Measurements from ENCODE around the gene DDAH1. TPM values are rescaled to one million over a fixed set of nuclear protein-coding genes. Genes with fewer than 3 reads are reported as not detected.
"Not testable (repeated sequence)": the region's sequence is repeated elsewhere in the genome, so short reads cannot be mapped to it uniquely, and the experiment has no call there.

The DDAH1 gene
- total RNA-seq, 1 experiment from 2014 or later: 0.15 TPM

DNA sequence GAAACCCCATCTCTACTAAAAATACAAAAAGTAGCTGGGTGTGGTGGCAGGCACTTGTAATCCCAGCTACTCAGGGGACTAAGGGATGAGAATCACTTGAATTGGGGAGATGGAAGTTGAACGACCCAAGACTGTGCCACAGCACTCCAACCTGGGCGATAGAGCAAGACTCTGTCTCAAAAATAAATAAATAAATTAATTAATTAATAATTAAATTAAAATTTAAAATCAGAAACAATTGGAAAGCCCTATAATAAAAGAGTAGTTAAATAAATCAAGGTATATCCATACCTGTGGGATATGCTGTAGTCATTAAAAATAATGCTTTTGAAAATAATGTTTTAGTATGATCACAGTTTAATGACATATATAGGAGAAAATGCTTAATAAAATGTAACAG, 15.6 kb upstream of the DDAH1 start:
- DNase-seq: no peak
- H3K9ac ChIP-seq (ENCODE audit: low read length): no peak overlapping the region
- H3K4me1 ChIP-seq (ENCODE audit: low read length): no peaks in the 10 kb centered on the region
- H3K4me2 ChIP-seq (ENCODE audit: low read depth, low read length, poor library complexity, severe bottlenecking): no peak overlapping the region
- H3K27me3 ChIP-seq (ENCODE audit: low read length): no peaks in the 10 kb centered on the region
- H3K36me3 ChIP-seq (ENCODE audit: insufficient read depth, low read length): no peaks in the 10 kb centered on the region
- H3K79me2 ChIP-seq (ENCODE audit: low read length): no peaks in the 10 kb centered on the region
- H4K20me1 ChIP-seq (ENCODE audit: insufficient read depth, low read depth, low read length): no peaks in the 10 kb centered on the region
- no peak overlapping the region for H3K4me3 ChIP-seq (ENCODE audit: low read length)
- H3K9me2 ChIP-seq (replicated peaks; ENCODE audit: insufficient read depth, low read length): no peaks in the 10 kb centered on the region
- no peak overlapping the region for H3K27ac ChIP-seq (ENCODE audit: low read length)
- no peaks in the 10 kb centered on the region for H3K9me3 ChIP-seq (ENCODE audit: low read length)
- H2AFZ ChIP-seq (ENCODE audit: low read length): no peak overlapping the region

DNA sequence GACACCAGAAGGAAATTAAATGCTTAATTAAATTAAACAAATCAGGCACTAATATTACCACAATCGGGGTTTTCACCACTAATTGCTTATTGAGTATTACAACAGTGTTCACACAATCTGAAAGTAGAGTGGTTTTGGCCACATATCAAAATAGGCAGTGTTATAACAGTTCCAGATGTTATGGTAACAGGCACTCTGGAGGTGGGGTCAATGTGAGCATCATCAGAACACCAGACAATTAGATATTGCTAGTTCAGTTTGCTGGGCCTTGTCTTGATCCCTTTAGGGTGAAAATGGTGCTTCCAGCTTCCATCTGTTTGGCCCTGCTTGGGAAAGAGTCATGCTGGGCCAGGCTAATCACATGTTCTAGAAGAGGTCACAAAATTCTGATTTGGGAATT, 14.5 kb upstream of the DDAH1 start:
- DNase-seq: no peak
- Histone ChIP-seq H3K79me2 (ENCODE audit: low read length) (no peaks in the 10 kb centered on the region), H3K4me2 (ENCODE audit: low read depth, low read length, poor library complexity, severe bottlenecking) (no peak overlapping the region), H3K27ac (ENCODE audit: low read length) (no peak overlapping the region), H3K4me1 (ENCODE audit: low read length) (no peaks in the 10 kb centered on the region), H2AFZ (ENCODE audit: low read length) (no peak overlapping the region), H3K4me3 (ENCODE audit: low read length) (no peak overlapping the region), H3K27me3 (ENCODE audit: low read length) (no peaks in the 10 kb centered on the region), H3K9me3 (ENCODE audit: low read length) (no peaks in the 10 kb centered on the region), H3K9ac (ENCODE audit: low read length) (no peak overlapping the region), H3K36me3 (ENCODE audit: insufficient read depth, low read length) (no peaks in the 10 kb centered on the region), H4K20me1 (ENCODE audit: insufficient read depth, low read depth, low read length) (no peaks in the 10 kb centered on the region), H3K9me2 (replicated peaks; ENCODE audit: insufficient read depth, low read length) (no peaks in the 10 kb centered on the region)

DNA sequence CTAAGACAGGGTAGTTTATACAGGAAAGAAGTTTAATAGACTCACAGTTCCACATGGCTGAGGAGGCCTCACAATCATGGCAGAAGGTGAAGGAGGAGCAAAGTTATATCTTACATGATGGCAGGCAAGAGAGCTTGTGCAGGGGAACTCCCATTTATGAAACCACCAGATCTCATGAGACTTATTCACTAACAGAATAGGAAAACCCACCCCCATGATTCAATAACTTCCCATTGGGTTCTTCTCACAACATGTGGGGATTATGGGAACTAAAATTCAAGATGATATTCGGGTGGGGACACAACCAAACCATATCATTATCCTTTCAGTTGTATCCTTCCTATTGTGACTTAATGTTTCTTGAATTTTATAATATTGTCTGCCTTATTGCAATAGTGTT, 13.4 kb upstream of the DDAH1 start:
- H3K27ac ChIP-seq (ENCODE audit: low read length): no peak overlapping the region
- H3K4me3 ChIP-seq (ENCODE audit: low read length): no peak overlapping the region
- no peaks in the 10 kb centered on the region for H4K20me1 ChIP-seq (ENCODE audit: insufficient read depth, low read depth, low read length)
- no peaks in the 10 kb centered on the region for H3K79me2 ChIP-seq (ENCODE audit: low read length)
- H3K27me3 ChIP-seq (ENCODE audit: low read length): no peaks in the 10 kb centered on the region
- no peaks in the 10 kb centered on the region for H3K36me3 ChIP-seq (ENCODE audit: insufficient read depth, low read length)
- H2AFZ ChIP-seq (ENCODE audit: low read length): no peak overlapping the region
- no peaks in the 10 kb centered on the region for H3K9me3 ChIP-seq (ENCODE audit: low read length)
- no peaks in the 10 kb centered on the region for H3K4me1 ChIP-seq (ENCODE audit: low read length)
- no peak overlapping the region for H3K4me2 ChIP-seq (ENCODE audit: low read depth, low read length, poor library complexity, severe bottlenecking)
- H3K9me2 ChIP-seq (replicated peaks; ENCODE audit: insufficient read depth, low read length): no peaks in the 10 kb centered on the region
- no peak overlapping the region for H3K9ac ChIP-seq (ENCODE audit: low read length)
- no peak for DNase-seq

DNA sequence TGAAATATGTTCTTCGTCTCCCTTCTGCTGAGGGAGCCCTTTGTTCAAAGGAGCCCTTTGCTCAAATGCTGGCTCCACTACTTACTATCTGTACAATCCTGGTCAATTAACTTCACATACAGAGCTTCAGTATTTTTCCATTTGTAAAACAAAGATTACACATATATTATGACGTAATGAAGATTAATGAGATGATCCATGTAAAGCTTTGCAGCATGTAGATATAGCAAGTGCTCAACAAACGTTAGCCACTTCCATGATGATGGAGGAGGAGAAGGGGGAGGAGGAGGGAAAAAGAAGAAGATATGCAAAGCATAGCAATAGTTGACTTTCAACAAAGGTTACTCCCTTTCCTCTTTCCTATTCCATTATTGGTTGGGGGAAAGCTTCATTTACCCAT, 10.1 kb upstream of the DDAH1 start:
- Histone ChIP-seq H3K79me2 (ENCODE audit: low read length) (no peaks in the 10 kb centered on the region), H3K4me3 (ENCODE audit: low read length) (no peak overlapping the region), H3K9me3 (ENCODE audit: low read length) (no peaks in the 10 kb centered on the region), H4K20me1 (ENCODE audit: insufficient read depth, low read depth, low read length) (no peaks in the 10 kb centered on the region), H3K27ac (ENCODE audit: low read length) (no peak overlapping the region), H3K9me2 (replicated peaks; ENCODE audit: insufficient read depth, low read length) (no peaks in the 10 kb centered on the region), H3K4me1 (ENCODE audit: low read length) (no peaks in the 10 kb centered on the region), H3K9ac (ENCODE audit: low read length) (no peak overlapping the region), H2AFZ (ENCODE audit: low read length) (no peak overlapping the region), H3K27me3 (ENCODE audit: low read length) (no peaks in the 10 kb centered on the region), H3K4me2 (ENCODE audit: low read depth, low read length, poor library complexity, severe bottlenecking) (no peak overlapping the region), H3K36me3 (ENCODE audit: insufficient read depth, low read length) (no peaks in the 10 kb centered on the region)
- no peak for DNase-seq

DNA sequence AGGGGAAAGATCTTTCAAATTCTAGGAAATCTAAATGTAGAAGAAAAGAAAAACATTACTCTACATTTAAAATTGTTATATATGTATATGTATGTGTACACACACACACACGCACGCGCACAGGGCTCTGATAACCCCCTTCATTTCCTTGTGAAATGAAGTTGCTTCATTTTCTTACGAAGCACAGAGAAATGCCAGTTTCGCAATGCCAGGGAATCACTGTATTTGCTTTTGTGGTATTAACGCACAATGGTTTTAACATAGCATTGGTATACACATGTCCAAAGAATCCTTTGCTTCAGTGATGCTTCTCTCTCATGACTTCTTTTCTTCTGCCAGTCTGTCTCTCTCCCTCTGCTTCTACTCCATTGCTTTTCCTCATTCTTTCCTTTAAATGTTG, 8.4 kb upstream of the DDAH1 start:
- Histone ChIP-seq H2AFZ (ENCODE audit: low read length) (no peak overlapping the region), H3K27ac (ENCODE audit: low read length) (no peak overlapping the region), H3K27me3 (ENCODE audit: low read length) (no peaks in the 10 kb centered on the region), H4K20me1 (ENCODE audit: insufficient read depth, low read depth, low read length) (no peaks in the 10 kb centered on the region), H3K36me3 (ENCODE audit: insufficient read depth, low read length) (no peaks in the 10 kb centered on the region), H3K9ac (ENCODE audit: low read length) (no peak overlapping the region), H3K4me3 (ENCODE audit: low read length) (no peak overlapping the region), H3K4me1 (ENCODE audit: low read length) (no peaks in the 10 kb centered on the region), H3K79me2 (ENCODE audit: low read length) (no peaks in the 10 kb centered on the region), H3K4me2 (ENCODE audit: low read depth, low read length, poor library complexity, severe bottlenecking) (no peak overlapping the region), H3K9me3 (ENCODE audit: low read length) (no peaks in the 10 kb centered on the region), H3K9me2 (replicated peaks; ENCODE audit: insufficient read depth, low read length) (no peaks in the 10 kb centered on the region)
- no peak for DNase-seq

DNA sequence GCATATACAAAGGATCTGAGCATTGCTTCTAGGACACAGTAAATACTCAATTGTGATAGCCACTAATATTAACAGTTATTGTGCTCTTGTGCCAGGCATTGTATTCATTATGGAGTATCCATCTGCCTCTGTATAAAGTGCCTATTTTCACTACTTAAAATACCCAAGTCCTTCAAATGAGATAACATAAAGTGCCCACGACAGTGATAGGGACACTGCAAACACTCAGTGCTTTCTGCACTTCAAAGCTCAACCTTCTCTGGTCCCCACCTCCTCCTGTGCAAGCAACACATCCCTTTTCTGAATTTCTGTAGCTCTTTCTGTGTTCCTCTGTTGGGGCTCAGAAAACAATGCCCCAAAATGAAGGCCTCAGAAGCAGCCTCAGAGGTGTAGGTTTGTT, 6.6 kb upstream of the DDAH1 start:
- Histone ChIP-seq H3K36me3 (ENCODE audit: insufficient read depth, low read length) (no peaks in the 10 kb centered on the region), H3K9me3 (ENCODE audit: low read length) (no peaks in the 10 kb centered on the region), H3K27ac (ENCODE audit: low read length) (no peak overlapping the region), H3K9ac (ENCODE audit: low read length) (no peak overlapping the region), H3K4me1 (ENCODE audit: low read length) (no peaks in the 10 kb centered on the region), H3K4me2 (ENCODE audit: low read depth, low read length, poor library complexity, severe bottlenecking) (no peak overlapping the region), H3K4me3 (ENCODE audit: low read length) (no peak overlapping the region), H4K20me1 (ENCODE audit: insufficient read depth, low read depth, low read length) (no peaks in the 10 kb centered on the region), H2AFZ (ENCODE audit: low read length) (no peak overlapping the region), H3K79me2 (ENCODE audit: low read length) (no peaks in the 10 kb centered on the region), H3K27me3 (ENCODE audit: low read length) (no peaks in the 10 kb centered on the region), H3K9me2 (replicated peaks; ENCODE audit: insufficient read depth, low read length) (no peaks in the 10 kb centered on the region)
- no peak for DNase-seq

DNA sequence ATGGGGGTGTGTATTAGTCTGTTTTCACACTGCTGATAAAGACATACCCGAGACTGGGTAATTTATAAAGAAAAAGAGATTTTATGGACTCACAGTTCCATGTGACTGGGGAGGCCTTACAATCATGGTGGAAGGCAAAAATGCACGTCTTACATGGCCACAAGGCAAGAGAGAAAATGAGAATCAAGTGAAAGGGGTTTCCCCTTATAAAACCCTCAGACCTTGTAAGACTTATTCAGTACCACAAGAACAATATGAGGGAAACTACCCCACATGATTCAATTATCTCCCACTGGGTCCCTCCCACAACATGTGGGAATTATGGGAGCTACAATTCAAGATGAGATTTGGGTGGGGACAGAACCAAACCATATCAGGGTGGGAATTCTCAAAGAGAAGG, 5.2 kb upstream of the DDAH1 start:
- H3K4me2 ChIP-seq (ENCODE audit: low read depth, low read length, poor library complexity, severe bottlenecking); H3K27me3 ChIP-seq (ENCODE audit: low read length); H3K4me3 ChIP-seq (ENCODE audit: low read length); H4K20me1 ChIP-seq (ENCODE audit: insufficient read depth, low read depth, low read length); H3K4me1 ChIP-seq (ENCODE audit: low read length); DNase-seq; H3K9me3 ChIP-seq (ENCODE audit: low read length); H2AFZ ChIP-seq (ENCODE audit: low read length); H3K9ac ChIP-seq (ENCODE audit: low read length); H3K9me2 ChIP-seq (replicated peaks; ENCODE audit: insufficient read depth, low read length); H3K36me3 ChIP-seq (ENCODE audit: insufficient read depth, low read length); H3K79me2 ChIP-seq (ENCODE audit: low read length); H3K27ac ChIP-seq (ENCODE audit: low read length): not testable (repeated sequence)

DNA sequence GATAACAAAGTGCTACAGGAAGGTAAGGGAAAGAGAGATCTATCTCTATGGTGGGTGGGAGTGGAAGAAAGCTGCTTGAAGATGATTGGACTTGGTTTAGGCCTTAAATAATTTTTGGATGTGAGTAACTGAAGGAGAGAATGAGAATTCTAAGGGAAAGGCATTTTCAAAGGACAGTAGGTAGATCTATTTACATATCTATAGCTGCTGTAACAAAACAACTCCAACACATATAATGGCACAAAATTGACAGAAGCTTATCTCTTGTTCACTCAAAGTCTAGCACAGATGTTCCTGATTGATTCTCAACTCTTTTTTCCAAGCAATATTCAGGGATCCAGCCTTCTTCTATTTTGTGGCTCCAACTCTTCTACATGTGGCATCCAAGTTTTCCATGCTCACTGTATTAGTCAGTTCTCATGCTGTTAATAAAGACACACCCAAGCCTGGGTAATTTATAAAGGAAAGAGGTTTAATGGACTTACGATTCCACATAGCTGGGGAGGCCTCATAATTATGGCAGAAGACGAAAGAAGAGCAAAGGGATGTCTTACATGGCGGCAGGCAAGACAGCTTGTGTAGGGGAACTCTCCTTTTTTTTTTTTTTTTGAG, 3.1 kb upstream of the DDAH1 start:
- Histone ChIP-seq H3K4me2 (ENCODE audit: low read depth, low read length, poor library complexity, severe bottlenecking) (no peak overlapping the region), H3K9me2 (replicated peaks; ENCODE audit: insufficient read depth, low read length) (no peaks in the 10 kb centered on the region), H3K79me2 (ENCODE audit: low read length) (no peaks in the 10 kb centered on the region), H3K27ac (ENCODE audit: low read length) (no peak overlapping the region), H3K27me3 (ENCODE audit: low read length) (no peaks in the 10 kb centered on the region), H3K4me3 (ENCODE audit: low read length) (no peak overlapping the region), H4K20me1 (ENCODE audit: insufficient read depth, low read depth, low read length) (no peaks in the 10 kb centered on the region), H3K9me3 (ENCODE audit: low read length) (no peaks in the 10 kb centered on the region), H3K36me3 (ENCODE audit: insufficient read depth, low read length) (no peaks in the 10 kb centered on the region), H3K4me1 (ENCODE audit: low read length) (no peaks in the 10 kb centered on the region), H2AFZ (ENCODE audit: low read length) (no peak overlapping the region), H3K9ac (ENCODE audit: low read length) (no peak overlapping the region)
- DNase-seq: no peak

DNA sequence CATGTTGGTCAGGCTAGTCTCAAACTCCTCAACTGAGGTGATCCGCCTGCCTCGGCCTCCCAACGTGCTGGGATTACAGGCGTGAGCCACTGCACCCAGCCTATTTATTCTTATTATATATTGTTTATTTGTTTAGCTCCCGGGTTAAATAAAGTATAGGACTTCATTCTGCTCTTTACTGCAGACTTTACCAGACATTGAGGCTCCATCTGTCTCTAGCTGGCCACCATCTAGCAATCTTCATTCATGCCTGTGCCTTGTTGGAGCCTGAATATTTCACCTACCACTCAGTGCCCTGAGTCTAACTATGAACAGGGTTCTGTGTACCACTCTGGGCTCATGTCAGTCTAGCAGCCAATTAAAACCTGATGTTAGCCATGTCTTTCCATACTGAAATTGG, 2.1 kb upstream of the DDAH1 start:
- Histone ChIP-seq H3K27ac (ENCODE audit: low read length) (no peak overlapping the region), H2AFZ (ENCODE audit: low read length) (no peak overlapping the region), H3K27me3 (ENCODE audit: low read length) (no peaks in the 10 kb centered on the region), H3K79me2 (ENCODE audit: low read length) (no peaks in the 10 kb centered on the region), H3K4me3 (ENCODE audit: low read length) (no peak overlapping the region), H4K20me1 (ENCODE audit: insufficient read depth, low read depth, low read length) (no peaks in the 10 kb centered on the region), H3K36me3 (ENCODE audit: insufficient read depth, low read length) (no peaks in the 10 kb centered on the region), H3K4me1 (ENCODE audit: low read length) (no peaks in the 10 kb centered on the region), H3K4me2 (ENCODE audit: low read depth, low read length, poor library complexity, severe bottlenecking) (no peak overlapping the region), H3K9me2 (replicated peaks; ENCODE audit: insufficient read depth, low read length) (no peaks in the 10 kb centered on the region), H3K9me3 (ENCODE audit: low read length) (no peaks in the 10 kb centered on the region), H3K9ac (ENCODE audit: low read length) (no peak overlapping the region)
- DNase-seq: no peak

Measured in Karpas-422 (cell line).